Measurements from ENCODE around the gene CADM1.

CADM1 gene

DNA sequence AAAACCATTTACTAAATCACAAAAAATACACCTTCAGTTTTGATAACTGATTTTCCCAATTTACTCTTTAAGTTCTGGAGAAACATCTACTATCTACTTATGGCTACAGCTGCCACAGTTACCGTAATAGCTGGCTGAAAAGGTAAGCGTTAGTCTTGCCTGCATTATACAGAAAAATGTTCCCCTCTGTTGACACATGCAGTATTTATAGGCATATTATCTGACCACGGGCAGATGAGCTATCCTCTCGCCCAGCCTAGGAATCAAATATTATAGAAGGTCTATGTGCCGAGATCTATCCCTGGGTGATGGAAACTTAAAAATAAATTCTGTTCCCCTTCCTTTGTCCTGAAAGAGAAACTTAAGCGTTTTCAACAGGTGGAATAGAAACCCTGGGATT, 283.8 kb downstream of the CADM1 start:
- in situ Hi-C loops (cut with MboI; ENCODE audit: low sequenced_read_pairs) = no loop called here

DNA sequence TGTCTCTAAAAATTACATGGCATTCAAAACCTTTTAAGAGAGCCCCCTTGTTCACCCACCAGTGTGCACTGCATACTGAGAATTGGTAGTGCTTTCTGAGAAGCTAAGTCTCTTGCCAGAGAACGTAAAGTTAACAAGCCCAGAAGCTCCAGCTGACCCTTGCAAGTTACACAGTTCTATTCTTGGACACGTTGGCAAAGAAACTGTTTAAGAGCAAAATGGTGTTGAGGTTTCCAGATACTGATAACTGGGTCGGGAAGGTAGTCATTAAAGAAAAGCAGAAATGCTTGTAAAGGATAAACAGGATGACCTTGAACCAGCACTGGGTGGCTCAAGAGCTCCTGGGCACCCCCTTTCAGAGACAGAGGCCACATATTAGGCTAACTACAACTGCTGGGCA, 284.8 kb downstream of the CADM1 start:
- in situ Hi-C loops (cut with MboI; ENCODE audit: low sequenced_read_pairs) = no loop called here

DNA sequence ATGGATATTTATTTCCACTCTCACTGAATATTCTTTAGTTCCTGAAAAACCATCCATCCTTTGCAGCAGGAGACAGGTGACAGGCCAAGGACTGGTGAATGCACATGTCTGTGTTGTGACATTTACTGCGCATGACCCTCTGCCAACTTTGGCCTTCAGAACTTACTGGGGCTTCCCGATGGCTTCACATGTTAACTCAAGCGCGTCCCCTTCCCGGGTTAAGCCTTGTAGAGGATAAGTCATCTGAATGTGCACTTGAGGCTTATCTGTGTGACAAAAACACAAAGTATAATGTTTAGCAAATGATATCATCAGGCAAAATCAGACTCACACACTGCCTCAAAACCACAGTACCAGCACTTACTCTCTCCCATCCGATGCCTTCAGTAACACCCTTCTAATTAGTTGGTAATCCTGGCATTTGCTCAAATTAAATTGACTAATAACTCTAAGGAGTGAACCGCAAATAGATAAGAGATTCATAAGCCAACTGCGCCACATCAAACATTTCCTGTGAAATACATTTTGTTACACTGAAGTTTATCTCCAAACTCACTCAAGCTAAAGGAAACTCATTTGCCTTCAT, 286.4 kb downstream of the CADM1 start:
- in situ Hi-C loops (cut with MboI; ENCODE audit: low sequenced_read_pairs) = no loop called here

DNA sequence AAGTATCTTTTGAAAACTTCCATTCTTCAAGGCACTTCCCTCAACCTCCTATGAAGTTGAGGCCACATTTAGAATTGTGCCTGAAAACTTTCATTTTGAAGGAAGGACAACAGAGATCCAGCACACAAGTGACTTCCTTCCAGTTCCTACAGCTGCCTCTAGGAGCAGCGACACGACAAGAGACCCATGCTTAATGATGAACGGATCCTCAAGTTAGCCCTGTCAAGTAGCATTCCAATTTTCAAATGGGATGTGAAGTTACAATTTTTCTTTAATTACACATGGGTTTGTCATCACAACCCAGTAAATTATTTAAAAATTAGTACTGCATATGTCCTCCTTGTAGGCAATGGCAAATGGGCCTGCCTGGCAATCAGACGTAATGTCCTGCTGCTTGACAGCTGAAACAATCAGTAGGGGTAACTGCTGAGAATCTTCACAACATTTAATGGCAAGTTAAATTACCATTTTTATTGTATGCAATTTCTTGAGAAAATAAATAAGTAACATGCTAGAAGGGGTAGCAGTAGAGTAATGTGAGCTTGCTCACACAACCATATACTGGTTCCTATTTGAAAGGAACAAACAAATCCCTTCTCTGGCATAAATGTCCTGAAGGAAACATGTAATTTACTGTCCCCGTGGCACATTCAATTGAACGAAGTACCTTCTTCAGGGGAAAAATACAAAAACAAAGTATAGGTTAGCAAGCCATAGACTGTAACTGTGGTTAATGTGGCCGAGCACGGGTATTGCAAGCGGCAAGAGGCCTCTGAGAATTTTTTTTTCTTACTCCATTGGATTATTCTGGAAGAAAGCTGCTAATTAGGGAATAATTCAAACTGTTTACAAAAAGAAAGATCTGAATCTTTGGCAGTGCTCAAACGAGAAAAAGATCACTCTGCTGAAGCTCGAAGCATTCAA, 288.3 kb downstream of the CADM1 start:
- in situ Hi-C loops (cut with MboI; ENCODE audit: low sequenced_read_pairs) = no loop called here

DNA sequence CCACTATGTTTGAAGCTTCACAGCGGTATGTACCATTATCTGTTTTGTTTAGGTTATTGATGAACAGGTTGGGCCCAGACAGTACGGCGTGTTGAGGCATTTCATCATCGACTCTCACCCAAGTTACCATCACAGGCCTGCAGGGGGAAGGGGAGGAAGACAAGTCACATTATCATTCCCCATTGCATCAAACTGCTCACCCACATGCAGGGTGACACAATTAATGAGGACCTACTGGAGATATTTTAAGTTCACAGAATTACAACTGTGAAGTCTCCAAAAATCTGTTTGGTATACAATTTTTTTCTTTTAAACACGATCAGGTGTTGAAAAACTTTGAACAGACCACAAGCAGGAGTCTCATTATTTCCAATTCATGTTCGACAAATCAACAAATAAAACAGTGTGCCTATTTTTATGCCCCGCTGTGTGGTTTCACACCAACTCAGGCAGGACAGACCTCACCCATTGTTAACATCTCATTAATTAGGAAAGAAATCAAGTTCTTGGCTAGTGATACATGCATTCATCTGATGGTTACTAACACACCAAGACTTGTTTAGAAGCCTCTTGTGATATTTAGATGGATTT, 289.5 kb downstream of the CADM1 start:
- in situ Hi-C loops (cut with MboI; ENCODE audit: low sequenced_read_pairs) = no loop called here

DNA sequence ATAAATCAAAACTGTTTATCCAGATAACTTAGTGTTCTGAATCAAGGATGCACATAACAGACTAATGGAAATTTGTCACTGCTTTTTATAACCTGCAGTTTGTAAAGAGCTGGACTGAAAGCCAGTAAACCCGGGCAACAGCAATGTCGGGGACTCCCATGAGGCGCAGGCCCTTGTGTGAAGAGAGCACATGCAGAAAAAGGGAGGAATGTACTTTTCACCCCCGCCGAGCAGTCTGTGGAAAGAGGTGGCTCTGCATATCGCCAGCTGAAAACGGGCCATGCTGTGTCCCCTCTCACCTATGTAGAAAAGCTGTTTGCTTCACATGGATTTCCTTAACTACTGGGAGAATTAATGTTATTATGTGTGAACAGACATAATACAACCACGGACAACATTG, 291.2 kb downstream of the CADM1 start:
- in situ Hi-C loops (cut with MboI; ENCODE audit: low sequenced_read_pairs) = no loop called here

DNA sequence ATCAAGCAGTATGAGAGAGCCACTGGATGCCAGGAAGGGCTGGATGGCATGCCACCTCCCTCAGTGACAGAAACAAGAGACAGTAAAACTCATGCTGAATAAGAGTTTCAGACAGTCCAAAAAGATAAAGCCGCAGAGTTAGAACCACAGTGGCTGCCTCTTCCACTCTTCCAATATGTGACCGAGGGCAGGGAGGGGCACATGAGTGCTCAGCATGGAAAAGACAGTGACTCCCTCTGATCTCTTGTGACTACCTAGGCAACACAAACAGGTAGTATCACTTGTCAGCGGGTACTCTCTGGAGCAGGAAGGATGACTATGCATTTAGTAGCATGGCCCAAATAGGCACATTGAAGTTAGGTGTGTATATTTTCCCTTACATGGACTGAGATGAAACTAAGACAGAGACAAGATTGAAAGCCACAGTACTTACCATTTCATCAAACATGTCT, 295.4 kb downstream of the CADM1 start:
- in situ Hi-C loops (cut with MboI; ENCODE audit: low sequenced_read_pairs) = no loop called here

DNA sequence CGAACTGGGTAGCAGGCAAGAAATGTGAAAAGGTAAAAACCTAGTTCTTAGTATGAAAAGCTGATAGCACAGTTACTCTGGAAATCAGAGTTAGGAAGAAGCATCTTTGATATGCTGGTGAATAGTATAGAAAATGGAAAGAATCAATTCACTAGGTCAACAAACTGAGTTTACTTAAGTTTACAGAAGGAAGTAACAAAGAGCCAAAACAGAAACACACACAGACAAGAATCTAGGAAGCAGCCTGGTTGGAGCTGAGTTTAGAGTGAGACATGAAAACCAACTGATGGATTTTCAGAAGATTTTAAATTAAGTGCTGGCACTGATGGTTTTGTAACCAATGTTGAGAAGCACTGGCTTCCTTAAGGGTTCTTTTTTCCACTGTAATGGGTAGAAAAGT, 296.3 kb downstream of the CADM1 start:
- in situ Hi-C loops (cut with MboI; ENCODE audit: low sequenced_read_pairs) = no loop called here

DNA sequence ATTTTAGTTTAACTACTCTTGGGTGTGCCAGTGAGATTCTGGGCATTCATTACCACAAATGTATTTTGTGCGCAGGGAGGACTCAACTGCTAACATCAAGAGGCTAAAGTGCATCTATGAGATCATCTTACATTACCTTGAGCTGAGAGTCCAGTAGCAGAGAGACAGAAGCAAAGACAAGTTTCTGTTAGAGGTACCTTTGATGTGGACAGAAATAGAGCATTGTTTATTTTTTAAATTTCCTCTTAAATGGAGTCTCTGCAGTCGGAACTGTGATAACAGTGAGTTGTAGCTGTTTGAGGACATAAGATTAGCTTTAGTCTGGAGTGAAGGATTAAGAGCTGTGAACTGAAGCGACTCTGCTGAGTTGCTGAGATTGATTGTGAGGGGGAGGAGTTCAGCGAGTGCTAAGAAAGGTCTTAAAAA, 297.0 kb downstream of the CADM1 start:
- in situ Hi-C loops (cut with MboI; ENCODE audit: low sequenced_read_pairs) = no loop called here

DNA sequence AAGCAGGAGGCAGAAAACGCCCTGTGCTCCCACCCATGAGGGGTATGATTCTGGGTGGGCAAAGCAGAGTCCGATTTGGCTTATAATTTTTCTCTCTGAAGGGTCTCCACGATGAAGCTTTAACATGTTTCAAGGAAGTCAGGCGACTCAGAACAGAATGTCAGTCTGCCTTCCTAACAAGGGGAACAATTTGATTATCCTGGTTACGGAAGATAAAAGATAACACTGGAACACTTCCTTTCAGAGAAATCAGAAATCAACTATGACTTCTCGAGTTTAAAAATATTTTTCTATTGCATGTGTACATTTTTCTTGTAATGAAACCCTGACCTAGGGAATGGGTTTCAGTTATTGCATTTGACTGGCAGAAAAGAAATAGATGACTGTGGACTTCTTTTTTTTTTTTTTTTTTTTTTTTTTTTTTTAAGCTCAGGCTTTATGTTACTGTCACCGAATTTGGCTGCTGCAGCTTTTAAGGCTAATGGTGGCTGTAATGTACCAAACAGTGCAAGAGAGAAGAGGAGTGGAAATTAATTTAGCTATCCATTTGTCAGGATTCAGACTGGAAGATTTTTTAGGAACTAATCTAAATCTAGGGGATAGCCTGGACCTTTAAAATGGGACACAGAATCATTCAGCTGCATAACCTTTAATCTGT, 297.7 kb downstream of the CADM1 start:
- in situ Hi-C loops (cut with MboI; ENCODE audit: low sequenced_read_pairs) = no loop called here

DNA sequence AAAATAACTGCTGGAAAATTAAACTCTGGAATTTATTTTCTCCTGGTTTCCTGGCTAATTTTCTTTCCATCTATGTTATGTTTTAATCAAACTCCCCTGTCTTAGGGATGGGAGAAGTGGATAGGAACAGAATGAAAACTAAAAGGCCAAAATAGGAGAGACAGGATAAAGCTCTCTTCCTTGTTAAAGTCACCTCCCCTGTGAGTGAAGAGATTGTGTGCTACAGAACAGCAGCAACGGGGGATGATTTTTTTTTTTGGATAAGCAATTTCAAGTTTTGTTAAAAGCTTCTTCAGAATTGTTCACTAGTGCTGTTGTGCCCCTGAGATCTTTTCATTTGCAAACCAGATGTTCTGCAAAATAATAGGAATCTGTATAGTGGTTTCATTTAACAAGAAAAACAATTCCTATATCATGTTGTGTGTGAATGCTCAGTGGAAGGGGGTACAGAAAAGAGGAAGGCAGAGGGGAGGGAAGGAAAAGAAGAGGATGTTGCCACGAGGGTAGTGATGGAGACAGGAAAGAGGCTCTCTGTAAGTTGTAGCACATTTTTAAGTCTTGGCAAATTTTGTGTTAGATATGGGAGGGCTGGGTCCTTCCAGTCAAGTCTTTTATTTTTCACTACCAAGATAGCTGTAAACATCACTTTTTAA, 301.2 kb downstream of the CADM1 start:
- in situ Hi-C loops (cut with MboI; ENCODE audit: low sequenced_read_pairs) = no loop called here

DNA sequence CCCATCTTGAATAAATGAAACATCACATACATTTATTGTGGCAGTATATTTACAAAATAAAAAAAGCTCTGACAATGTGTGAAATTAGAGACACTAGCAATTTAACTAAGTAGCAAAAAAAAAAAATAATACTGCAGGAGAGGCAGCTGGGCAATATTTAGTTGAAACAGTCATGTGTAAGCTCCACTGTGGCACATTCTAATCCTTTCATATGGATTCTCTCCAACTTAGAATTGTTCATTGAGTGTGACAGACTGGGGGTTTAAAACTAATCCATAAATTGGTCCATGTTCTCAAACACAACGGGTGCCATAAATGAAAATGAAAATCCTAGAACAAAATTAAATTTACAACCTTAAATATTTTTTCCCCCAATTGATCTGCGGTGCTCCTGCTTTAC, 302.1 kb downstream of the CADM1 start:
- in situ Hi-C loops (cut with MboI; ENCODE audit: low sequenced_read_pairs) = no loop called here

DNA sequence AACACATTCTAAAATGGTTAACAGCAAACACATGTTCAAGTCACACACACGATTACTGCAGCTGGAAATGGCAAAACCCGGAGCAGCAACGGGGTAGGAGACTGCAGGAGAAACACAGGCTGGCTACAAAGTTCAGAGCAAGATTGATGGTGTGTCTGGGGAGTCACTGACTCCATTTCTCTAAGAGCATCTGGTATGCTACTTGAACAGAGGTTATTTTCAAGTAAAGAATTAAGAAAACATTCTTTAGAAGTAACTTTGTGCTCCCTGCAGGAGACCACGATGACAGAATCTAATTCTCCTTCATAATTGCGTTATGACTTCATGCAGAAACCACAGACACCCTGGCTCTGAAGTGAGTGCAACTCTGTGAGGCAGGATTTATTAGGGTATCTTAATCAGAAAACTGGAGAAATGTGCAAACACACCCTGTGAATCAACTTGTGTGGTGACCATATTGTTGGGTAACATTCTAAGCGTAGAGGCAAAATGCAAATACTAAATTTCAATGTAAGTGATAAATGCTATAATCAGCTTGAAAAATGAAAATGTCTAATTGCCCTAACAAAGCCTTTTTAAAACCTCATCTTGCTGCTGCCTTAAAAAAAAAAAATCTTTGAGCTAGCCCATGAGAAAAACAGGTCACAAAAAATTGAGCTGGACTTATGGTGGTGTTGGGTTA, 303.0 kb downstream of the CADM1 start:
- in situ Hi-C loops (cut with MboI; ENCODE audit: low sequenced_read_pairs) = no loop called here

DNA sequence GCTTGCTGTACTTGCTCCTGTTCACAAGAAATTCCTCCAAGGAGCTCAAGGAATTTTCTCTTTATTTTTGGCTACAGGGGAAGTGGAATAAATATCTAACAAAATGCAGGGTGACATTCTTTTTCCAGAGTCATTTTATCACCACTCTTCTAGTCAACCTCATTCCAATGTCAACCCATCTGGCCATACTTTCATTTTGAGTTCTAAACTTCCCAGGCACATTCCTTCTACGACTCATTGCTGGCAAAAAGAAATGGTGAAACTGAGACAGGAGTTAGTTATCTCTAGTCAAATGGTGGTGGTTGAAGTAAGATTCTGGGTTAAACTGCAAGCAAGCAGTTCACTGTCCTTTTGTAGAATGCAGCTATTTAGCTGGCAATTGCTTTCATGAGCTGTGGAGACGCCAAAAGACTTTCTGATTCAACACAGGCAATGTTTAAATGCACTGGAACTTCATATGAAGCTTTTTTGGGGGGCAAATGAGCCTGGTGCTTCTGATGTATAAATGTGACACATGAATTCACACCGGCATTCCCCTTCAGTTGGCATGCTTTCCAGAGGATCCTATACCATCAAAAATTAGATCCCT, 304.6 kb downstream of the CADM1 start:
- in situ Hi-C loops (cut with MboI; ENCODE audit: low sequenced_read_pairs) = no loop called here

DNA sequence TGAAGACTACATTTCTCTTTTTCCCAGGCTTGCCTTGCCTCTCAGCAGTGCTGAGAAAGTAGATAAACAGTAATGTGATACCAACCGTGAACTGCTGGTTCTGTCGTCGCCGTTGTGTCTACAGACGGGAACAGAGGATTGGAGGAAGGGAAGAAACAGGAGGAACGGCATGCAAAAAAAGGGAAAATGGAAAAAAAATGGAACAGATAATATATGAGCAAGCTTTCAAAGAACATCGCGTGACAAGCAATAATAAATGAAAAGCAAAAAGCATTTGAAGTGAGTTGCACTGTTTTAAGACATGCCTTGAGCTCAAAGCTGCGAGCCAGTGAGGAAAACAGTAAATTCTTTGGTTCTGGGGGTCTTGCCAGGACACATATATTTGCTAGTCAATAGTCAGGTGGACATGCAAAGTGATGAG, 305.9 kb downstream of the CADM1 start:
- in situ Hi-C loops (cut with MboI; ENCODE audit: low sequenced_read_pairs) = no loop called here

DNA sequence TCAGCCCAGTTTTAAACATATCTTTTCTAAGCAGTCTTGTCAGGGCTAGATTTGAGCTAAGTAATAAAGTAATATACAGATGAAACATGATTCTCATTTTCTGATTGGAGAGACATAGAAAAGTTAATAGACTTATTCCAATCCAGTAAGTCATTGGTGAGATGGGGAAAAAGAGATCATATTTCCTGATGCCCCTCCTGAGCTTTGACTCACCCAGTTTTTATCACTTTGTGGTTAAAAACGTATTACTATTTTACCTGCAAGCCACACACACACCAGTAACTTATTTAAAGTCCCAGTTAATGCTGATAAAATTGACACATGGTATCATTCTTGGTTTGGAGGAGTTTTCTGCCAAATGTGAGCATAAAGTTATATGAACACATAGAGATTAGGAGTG, 306.8 kb downstream of the CADM1 start:
- in situ Hi-C loops (cut with MboI; ENCODE audit: low sequenced_read_pairs) = no loop called here

DNA sequence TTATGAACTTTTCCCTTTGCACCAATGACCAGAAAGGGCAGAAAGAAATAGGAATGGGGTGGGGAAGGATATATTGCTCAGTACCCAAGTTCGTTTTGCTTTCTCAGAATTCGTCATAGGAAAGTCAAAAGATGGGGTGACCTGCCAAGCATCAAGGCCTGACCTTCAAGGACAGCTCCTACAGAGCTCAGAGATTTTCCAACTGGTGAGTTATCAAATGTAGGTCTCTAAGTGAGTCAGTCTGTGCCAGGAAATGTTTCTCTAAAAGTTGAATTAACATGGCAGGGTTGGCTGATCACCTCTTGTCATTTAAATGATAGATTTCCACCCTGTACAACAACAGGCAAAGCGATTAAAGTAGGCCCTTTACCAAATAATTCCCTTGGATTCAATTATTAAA, 307.2 kb downstream of the CADM1 start:
- in situ Hi-C loops (cut with MboI; ENCODE audit: low sequenced_read_pairs) = no loop called here

DNA sequence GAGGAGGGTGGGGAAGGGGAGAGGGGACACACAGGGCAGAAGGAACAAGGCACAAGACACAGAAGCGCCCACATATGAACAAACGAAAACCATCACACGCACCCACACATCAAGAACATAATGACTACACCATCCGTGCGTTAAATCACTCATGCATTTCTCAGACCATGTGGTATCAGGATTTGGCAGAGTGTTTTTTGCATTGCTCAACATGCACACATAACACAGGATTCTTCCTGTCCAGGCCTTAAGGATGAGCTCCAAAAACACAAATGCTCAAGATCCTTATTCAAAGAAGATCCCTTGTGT, 309.5 kb downstream of the CADM1 start:
- in situ Hi-C loops (cut with MboI; ENCODE audit: low sequenced_read_pairs) = no loop called here

DNA sequence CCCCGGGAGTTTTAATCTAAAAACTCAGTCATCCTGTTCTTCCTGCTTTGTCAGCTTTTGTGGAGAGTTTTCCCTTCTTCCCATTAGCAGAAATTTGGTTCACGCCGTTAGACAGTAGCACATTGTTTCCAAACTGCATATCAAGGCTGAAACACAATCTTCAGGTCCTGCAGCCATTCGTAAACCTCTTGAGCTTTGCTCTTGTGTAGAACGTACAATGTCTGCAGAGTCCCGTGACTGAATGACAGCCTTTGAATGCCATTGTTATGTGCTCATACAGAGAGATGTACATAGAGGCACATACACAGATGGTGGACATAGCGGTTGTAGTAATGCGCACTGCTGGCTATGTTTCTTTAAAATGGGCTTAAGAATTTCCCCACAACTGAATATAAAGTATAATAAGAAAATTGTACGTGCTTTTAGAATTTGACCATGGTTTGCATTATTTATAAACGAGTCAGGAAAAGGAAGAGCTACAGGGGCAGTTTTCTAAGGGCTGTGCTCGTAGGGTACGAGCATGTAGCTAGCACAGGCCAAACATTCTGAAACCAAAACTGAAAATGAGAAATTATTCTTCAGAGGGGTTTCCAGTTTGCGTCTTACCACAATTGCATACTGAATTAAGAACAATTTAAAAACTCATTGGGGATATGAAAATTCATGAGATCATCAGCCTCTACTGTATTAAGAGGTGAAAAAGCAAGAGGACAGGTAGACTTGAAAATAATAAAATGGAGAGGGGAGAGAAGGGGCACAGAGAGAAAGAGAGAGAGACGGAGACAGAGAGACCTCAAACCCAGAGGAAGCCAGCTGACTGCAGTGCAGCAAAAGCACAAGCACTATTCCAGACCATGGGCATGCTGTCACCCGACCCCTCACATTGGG, 310.1 kb downstream of the CADM1 start:
- in situ Hi-C loops (cut with MboI; ENCODE audit: low sequenced_read_pairs) = no loop called here
